DMS 273 treated with DMSO at 0.1 percent for 48 hours (cell line): ENCODE data around the gene MOV10L1.
"Not testable (repeated sequence)": the region's sequence is repeated elsewhere in the genome, so short reads cannot be mapped to it uniquely, and the experiment has no call there.

Experiments
- DNase-seq: peaks from one replicate; lab custom pipeline; 2025; lab: John Stamatoyannopoulos, UW

Gene MOV10L1

DNA sequence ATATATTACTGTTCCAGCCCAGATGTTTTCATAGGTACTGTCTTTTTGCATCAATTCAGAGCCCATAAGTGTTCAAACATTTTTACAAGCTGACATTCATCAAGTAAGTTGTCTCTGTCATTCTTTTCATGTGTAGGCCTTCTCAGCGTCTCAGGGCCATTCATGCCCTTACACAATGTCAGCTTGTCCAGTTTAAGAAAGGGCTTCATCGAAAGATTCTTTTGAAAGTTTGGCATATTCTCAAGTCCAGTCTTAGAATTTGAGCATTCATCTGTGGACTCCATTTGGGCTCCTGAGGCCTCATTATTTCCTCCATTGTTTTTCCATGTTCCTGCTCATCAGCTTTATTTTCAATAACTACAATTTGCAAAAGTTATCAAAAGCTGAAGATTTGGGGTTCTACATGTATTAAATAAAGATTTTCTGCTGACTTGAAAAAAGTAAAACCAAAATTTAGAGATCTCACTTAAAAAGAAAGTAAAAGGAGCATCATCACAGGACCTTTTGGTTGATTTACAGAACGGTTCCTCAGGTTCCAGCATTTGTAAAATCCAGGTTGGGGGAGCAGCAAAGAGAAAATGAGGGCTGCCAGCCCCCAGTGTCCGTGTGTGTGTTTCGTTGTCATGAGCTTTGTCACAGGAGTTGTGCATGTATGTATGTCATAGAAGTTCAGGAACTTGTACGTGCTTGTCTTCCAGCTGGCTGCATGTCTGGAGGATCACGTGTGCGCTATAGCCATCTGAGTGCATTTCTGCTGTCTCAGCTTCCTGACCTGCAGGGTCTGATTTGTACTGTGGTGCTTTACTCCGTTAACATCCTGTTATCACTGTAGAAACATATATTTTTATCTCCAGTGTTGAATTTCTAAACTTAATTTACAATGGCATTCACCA is 15.6 kb downstream of the MOV10L1 start:
- no peak for DNase-seq

DNA sequence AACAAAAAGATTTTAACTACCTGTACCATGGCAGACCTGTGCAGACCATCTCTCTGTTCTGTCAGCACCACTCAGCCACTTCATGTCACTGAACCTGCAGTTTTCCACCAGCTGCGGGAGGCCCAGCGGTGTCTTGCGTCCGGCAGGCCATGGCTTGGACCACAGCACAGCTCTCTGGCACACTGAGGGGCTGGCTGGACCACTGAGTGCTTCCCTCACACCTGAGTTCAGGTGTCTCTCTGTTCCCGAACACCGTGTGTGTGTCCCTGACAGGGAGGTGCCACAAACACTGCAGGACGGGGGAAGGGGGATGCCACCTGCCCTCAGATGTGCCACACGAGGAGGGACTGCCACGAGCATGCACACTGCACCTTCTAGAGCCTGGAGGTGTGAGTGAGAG is 17.7 kb downstream of the MOV10L1 start:
- no peak for DNase-seq

DNA sequence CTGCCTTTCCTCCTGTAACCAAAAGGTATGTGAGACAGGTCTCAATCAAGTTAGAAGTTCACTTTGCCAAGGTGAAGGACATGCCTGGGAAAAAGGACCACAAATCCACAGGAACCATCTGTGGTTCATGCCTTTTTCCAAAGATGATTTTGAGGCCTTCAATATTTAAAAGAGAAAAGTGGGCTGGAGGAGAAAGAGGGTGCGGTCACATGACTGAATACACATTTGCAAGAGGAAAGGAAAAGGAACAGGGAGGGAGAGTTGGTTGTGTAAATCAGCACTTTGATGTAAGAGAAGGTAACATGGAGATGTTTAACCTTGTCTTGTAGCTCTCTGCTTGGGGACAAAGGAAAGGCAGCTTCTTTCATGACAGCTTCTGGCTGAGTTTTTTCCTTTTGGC is 21.2 kb downstream of the MOV10L1 start:
- DNase-seq = no peak

DNA sequence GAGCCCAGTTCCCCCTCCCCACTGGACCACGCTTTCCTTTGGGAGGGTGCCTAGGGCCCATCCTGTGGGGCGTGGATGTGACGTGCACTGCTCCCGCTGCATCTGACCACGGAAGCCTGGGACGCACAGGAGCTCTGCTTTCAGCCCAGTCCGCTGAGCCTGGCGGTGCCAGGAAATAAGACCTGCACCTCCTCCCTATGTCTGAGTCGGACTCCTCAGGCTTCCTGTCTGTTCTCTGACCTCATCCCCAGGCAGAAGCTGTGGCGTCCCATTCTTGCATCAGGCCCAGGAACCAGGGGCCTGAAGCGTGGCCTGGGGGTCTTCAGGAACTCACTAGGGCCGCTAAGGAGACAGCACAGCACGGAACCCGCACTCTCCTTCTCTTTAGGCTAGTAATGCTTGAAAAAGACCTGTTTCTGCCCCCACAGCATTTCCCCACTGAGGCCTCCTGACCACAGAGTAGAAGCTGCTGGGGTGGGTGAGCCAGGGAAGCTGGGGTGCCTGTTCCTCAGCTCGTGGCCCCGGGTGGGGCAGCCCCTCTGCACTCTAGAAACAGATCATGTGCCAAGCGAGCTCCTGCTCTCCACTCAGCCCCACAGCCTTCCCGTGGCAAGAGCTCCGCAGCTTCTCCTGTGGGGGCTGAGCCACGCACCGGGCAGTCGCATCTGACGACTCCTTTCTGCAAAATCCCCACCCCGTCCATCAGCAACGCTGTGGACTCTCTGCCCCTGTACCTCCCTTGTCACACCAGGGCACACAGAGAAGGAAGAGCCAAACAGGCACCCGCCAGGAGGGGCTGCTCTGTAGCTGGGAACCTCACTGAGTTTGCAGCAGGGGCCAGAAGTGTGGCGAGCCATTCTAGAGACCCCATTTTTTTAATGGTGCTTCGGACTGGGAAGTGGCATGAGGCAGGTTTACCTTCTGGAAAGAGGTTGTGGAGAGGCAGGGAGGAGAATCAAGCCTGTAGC is 22.6 kb downstream of the MOV10L1 start:
- DNase-seq = no peak

DNA sequence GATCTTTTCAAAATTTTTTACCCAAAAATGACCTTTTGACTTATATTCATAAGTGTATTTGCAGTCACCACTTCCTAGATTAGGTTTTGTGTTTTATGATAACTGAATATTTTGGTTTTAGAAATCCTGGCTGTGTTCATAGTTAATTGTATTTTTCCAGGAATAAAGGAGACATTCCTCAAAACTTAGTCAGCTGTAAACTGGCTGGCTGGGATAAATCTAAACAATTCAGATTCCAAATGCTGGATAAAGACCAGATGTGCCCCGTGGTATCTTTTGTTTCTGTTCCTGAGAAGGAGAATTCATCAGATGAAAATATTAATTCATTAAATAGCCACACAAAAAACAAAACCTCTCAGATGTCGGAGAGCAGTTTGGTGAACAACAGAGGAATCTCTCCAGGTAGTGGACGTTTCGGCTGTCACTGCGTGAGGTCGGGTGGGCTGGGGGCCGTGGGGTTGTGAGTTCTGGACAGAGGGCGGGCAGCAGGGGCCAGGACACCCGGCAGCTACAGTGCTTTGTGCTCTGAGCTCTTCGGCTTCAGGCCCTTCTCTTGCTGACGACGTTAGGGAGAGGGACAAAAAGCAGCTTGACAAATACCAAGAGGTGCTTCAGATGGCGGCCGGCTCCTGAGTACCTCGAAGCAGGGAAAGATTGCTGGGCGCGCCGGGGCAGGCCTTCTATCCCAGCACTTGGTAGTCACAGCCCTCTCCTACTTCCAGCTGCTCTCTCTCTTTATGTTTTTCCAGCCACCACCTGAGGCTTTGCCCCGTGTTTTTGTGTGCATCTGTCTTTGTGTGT is 24.6 kb downstream of the MOV10L1 start:
- no peak for DNase-seq

DNA sequence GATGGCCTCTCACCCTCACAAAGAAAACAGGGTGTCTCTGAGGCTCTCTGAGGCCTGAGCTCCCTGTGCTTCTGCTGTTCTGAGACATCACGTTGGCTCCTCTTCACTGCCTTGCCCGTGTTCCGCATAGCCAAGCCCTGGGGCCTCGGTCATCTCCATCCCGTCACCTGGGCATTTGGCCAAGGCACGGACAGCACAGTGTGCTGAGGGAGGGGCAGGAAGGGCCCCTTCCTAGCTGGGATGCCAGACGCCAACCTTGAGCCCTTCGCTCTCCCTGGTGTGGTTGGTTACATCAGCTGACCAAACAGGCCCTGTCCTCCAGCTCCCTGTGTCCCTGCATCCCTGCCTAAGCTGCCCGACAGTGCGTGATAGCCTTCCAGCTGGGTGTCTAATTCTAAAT is 25.9 kb downstream of the MOV10L1 start:
- DNase-seq = no peak

DNA sequence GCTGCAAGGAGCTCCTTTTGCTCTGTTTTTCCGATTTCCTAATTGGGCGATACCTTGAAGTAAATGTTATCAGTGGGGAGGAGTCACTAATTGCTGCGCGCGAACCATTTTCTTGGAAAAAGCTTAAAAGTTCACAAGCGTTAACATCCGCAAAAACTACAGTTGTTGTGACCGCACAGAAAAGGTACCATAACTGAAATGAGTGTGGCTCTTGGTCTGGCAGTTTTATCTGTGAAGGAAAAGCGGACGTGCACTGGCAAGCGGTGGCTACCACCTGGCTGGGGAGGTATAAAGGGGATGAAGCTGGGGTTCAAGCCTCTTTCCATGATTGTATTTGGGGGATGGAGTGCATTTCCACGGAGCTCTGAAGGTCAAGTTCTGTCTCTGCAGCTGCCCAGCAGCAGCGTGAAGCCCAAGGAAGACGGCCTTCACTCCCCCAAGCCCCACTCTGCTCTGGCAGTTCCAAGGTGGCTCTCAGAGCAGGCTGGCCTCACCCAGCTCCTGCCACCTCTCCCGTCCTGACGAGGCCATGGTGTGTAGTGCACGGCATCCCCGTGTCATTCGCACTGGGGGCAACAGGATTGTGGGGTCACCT is 27.5 kb downstream of the MOV10L1 start:
- DNase-seq = no peak

DNA sequence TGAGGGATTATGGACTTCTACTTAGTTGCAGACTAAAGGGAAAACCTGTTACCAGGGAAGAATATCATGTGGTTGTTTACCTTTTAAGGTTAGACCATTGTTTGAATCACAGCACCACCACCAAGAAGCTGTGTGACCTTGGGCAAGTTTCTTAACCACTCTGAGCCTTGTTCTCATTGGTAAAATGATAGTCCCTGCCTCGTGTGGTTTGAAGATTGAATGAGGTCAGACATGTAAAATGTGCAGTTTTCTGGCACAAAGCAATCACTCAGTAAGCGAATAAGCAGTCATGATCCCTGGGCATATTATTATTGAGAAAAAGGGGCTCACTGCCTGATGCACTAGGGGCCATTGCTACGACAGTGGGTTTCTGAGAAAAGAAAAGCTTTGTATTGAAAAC is 28.3 kb downstream of the MOV10L1 start:
- no peak for DNase-seq

DNA sequence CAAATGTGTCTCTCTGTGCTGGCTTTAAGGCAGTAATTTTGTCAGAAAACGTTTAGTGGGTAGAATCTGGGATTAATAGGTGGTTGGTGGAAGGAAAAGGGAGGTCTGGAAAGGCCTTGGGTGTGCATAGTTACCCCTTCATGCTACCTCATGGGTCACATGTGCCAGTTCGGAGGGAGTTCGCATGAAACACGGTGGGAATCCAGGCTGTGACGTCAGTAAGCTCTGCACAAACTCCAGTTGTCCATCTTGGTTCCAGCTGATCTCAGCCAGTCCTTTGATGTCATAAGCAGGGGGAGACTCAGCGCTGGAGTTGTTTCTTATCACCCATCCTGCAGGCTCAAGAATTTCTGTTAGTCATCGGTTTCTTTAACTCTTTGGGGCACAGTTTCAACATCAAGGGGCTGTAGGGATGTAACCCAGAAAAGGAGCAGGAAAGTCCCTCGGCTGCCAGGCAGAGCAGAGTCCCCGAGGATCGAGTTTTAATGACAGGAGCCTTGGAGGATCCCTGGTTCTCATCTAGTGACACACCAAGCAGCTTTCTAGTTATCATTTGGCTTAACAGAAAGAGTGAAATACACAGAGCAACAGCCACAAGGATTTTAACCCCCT is 28.9 kb downstream of the MOV10L1 start:
- DNase-seq = no peak

DNA sequence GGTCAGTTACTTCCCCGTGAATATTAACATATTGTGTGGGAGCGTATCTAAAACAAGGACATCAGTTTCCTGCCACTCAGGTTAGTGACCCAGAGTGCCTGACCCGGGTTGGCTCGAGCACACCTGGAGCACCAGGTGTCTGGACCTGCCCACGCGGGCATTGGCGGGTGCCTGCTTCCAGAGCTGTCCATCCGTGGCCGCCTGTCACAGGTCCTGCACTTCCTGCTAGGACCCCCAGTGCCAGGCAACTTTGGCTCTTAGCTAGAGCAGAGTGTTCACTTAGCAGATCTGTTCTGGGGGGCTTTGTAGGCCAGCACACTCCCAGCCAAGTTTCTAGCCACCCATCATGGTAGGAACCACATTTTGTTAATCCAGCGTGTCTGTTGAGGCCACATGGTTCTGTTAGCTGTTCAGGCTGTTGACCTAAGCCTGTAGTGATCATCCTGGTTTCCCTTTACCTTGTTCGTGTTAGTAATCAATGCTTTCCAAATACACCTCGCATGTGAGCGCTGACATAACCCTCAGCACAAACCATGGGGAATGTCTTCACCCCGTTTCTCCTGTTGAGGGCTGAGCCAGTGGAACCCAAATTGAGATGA is 29.5 kb downstream of the MOV10L1 start:
- DNase-seq = no peak

DNA sequence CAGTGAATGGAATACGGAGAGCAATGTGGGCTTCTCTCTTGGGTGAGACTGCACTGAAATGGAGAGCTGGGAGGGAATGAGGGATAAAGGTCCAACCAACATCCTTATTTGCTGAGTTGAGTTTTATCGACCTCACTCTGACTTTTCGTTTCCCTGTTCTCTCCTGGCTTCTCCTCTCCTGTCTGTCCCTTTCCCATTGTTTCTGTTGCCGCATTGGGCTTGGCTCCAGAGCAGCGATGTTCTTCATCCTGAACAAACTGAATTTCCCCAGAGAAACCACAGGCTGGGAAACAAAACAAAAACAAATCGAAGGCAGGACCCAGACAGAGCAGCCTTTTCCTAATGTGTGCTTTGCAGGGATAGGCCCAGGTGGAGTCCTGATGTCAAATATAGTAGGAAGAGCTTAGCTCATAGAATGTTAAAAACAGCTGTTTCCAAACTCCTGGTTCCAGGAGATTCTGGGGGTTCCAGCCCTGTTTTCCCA is 30.0 kb downstream of the MOV10L1 start:
- no peak for DNase-seq

DNA sequence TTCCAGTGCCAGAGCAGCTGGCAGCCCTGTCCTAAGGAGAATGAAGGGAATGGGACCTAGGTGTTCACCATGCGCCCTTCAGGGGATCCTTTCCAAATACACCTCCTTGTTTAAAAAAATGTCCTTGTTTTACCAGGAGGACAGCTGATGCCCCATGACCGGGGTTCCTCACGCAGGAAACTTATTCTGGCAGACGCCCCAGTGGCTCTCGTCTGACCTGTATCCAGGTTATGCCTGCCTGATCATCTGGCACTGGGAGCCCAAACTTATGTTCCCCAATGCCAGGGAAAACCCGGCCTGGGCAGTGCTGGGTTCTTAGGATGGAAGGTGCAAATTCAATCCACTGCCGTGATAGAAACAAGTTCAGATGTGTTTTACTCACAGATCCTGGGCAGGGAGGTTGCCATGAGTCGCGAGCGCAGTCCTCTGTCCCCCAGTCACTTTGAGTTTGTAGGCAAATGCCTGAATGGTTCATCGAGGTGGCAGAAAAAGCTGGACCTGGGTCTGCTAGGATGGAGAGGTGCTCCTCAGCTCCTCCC is 31.5 kb downstream of the MOV10L1 start:
- no peak for DNase-seq

DNA sequence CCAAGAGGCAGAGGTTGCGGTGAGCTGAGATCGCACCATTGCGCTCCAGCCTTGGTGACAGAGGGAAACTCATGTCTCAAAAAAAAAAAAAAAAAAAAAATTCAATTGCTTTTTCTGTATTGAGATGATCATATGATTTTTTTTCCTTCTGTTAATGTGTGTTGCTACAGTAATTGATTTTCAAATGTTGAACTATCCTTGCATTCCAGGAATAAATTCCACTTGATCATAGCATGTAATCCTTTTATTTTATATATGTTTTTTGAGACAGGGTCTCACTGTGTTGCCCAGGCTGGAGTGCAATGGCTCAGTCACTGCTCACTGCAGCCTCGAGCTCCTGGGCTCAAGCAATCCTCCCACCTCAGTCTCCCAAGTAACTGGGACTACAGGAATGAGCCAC is 33.3 kb downstream of the MOV10L1 start:
- no peak for DNase-seq

DNA sequence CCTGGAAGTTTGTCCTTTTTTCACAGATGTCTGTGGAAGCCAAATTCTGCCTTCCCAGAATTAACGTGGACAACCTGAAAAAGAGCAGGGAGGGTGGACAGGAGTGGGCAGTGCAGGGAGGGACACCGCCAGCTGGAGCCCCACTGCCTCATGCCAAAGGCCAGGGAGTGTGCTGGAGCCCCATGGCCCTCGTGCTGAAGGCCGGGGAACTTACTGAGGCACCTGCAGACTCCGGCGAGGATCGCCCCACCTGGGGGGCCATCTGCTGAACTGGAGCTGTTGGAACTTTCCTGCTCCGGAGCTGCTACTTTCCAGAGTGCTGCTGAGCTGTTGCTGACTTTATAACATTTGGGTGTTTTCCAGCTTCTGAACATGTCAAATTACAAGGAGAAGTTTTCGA is 35.2 kb downstream of the MOV10L1 start:
- no peak for DNase-seq

DNA sequence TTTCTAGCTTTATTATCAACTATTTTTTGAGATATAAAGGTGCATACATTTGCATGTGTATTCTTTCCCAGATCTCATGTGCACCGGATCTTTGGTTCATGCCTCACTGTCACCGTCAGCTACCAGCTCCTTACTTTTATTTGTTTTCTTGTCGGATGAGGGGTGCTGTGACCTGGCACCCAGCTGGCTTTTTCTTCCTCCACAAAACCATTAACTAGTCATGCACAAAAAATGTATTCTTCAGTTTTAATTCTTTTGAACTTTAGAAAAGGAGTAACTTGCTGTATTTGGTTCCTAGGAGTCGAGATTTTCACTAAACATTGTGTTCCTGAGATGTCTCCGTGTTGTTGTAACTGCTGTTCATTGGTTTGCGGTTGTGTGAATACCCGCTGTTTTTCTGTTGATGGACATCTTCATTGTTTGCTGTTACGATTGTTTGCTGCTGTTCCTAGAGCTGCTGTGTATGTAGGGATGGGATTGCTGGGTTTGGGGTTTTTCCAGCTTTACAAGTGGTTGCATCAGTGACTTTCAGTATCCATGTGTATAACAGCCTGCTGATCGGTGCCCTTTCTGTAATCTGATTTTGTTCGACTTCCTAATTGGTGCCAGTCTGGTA is 39.4 kb downstream of the MOV10L1 start:
- no peak for DNase-seq

DNA sequence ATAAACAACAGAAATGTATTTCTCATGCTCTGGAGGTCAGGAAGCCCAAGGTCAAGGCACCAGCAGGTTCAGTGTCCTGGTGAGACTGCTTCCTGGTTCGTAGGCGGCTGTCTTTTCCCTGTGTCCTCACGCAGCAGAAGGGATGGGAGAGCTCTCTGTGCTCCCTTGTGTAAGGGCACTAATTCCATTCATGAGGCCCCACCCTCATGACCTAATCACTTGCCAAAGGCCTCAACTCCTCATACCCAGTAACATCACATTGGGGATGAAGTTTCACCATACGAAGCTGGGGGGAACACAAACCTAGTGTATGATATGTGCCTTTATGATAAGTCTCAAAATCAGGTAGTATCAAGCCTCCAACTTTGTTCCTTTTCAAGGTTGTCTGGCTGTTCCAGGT is 42.1 kb downstream of the MOV10L1 start:
- DNase-seq = no peak

DNA sequence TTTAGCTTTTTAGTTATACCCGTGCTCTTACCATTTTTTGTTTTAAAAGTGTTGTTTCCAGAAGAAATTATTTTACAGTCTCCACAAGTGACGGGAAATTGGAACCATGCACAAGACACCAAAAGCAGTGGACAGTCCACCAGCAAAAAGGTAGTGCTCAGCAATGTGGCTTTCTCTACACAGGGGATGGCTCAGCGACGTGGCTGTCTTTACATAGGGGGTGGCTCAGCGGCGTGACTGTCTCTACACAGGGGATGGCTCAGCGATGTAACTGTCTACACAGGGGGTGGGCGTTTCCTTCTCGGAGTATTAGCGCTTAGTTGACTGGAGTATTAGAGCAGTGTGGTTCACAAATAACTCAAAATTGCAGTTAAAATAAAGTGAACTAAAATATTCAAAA is 44.7 kb downstream of the MOV10L1 start:
- DNase-seq = no peak

DNA sequence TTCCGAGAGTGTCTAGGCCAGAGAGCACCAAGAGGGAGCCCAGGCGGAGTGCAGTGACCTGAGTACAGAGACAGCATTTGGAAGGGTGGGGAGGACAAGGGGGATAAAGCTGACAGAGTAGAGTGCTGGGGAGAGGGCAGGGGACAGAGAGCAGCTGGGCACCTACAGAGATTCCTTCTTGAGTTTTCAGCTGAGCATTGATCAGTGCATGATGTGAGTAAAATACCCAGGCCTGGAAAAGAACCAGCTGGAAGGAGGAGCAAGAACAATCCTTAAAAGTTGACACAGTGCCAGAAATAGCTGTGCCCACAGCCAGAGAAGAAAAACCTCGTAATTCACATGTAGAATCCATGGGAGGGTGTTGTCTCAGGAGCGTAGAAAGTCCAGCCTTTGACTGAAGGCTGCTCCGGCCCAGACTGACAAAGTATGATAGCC is 46.8 kb downstream of the MOV10L1 start:
- DNase-seq = no peak

DNA sequence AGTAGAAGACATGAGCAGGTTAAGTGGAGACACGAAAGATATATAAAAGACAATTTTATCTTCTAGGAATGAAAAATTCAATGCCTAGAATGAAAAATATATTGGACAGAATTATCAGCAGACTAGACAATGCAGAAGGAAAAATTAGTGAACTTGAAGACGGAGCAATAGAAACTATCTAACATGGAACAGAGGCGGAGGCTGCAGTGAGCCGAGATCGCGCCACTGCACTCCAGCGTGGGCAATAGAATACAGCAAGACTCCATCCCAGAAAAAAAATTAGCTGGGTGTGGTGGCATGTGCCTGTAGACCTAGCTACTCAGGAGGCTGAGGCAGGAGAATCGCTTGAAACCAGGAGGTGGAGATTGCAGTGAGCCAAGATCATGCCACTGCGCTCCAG is 47.5 kb downstream of the MOV10L1 start:
- not testable (repeated sequence) for DNase-seq

DNA sequence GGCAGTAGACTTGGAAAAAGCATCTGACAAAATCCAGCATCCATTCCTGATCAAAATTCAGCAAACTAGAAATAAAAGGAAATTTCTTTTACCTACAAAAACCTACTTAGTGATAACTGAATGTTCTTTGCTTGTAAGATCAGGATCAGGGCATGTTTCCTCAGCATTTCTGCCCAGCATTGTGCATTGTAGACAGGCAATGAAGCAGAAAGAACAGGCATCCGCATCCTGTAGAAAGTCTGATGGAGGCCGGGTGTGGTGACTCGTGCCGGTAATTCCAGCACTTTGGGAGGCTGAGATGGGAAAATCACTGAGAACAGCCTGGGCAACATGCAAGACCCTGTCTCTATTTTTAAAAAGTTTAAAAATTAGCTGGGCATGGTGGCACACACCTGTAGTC is 48.2 kb downstream of the MOV10L1 start:
- no peak for DNase-seq
